ENCODE results near the gene FGF7.

- TF ChIP-seq POLR2A (IDR thresholded peaks at IDR 0.05; ENCODE audit: low read depth, low read length): no peak
- no peak for TF ChIP-seq MYC (IDR thresholded peaks at IDR 0.05; ENCODE audit: low read depth, low read length)
- TF ChIP-seq POLR2AphosphoS5 (IDR thresholded peaks at IDR 0.05; ENCODE audit: insufficient read depth, low read depth, low read length): no peak
- no peak for TF ChIP-seq CTCF (IDR thresholded peaks at IDR 0.05; ENCODE audit: extremely low read depth in 1 of 2, insufficient read depth in 1 of 2, low read depth in 1 of 2, low read length in 2 of 2)
- no peak for TF ChIP-seq EZH2 (IDR thresholded peaks at IDR 0.05; ENCODE audit: borderline replicate concordance, low read depth, low read length, severe bottlenecking)
- TF ChIP-seq MAX (IDR thresholded peaks at IDR 0.05; ENCODE audit: insufficient read depth, insufficient read length): no peak
These were observed 39.8 kb upstream of the FGF7 start for GRCh38 chr15:49383266-49383665.
